ENCODE measurements around the gene DNAH3.

DNA sequence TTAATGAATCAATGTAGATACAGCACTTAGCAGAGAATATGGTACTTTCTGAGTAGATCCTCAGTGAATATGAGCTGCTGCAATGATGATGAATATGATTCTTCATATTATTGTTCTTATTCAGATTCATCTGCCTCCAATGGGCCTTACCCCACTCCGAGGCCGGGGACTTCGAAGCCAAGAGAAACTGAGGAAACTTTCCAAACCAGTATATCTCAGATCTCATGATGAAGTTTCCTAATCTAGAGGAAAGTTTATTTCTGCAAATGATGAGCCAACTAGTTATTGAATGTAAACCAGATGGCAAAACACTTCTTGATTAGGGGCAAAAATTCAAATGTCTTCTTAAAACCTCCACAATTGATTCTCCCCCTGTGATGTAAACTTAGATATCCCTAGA, 226.8 kb downstream of the DNAH3 start:
- TF ChIP-seq, protein P1, sequence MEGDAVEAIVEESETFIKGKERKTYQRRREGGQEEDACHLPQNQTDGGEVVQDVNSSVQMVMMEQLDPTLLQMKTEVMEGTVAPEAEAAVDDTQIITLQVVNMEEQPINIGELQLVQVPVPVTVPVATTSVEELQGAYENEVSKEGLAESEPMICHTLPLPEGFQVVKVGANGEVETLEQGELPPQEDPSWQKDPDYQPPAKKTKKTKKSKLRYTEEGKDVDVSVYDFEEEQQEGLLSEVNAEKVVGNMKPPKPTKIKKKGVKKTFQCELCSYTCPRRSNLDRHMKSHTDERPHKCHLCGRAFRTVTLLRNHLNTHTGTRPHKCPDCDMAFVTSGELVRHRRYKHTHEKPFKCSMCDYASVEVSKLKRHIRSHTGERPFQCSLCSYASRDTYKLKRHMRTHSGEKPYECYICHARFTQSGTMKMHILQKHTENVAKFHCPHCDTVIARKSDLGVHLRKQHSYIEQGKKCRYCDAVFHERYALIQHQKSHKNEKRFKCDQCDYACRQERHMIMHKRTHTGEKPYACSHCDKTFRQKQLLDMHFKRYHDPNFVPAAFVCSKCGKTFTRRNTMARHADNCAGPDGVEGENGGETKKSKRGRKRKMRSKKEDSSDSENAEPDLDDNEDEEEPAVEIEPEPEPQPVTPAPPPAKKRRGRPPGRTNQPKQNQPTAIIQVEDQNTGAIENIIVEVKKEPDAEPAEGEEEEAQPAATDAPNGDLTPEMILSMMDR (IDR thresholded peaks at IDR 0.05 in 2 of 3, conservative IDR thresholded peaks at IDR 0.05 in 1 of 3; ENCODE audit: borderline replicate concordance in 1 of 3, insufficient read depth in 1 of 3, low read depth in 2 of 3, low read length in 2 of 3) = no peak
- TF ChIP-seq POLR2AphosphoS5 (IDR thresholded peaks at IDR 0.05; ENCODE audit: low read depth, low read length) (no peak), POLR2A (IDR thresholded peaks at IDR 0.05; ENCODE audit: borderline replicate concordance, extremely low read depth, insufficient read depth, insufficient read length) (no peak)
